ENCODE data around the gene SALL1. TPM values are rescaled to one million over a fixed set of nuclear protein-coding genes. Genes with fewer than 3 reads are reported as not detected.

The SALL1 gene
- total RNA-seq, 1 experiment from 2014 or later = 101 TPM

GRCh38 chr16:51149721-51150164, 1.3 kb downstream of the SALL1 start:
- peaks cover 9% of the 10 kb centered on the region for H3K4me1 ChIP-seq (ENCODE audit: insufficient read depth, low read length)
- no peak overlapping the region for H2BK5ac ChIP-seq (ENCODE audit: insufficient read length, low read length)
- H3K4me2 ChIP-seq (ENCODE audit: insufficient read depth, insufficient read length, low read length) = peak overlapping the region; percentile 93
- Mint-ChIP-seq H3K9me3 (no peaks in the 10 kb centered on the region; a peak in 1 of 5 replicates), H3K36me3 (ENCODE audit: insufficient read depth in 1 of 3, low read depth in 3 of 3) (peaks cover 0 to 41% (median 17%) of the 10 kb centered on the region in 3 experiments; a peak in 5 of 7 replicates), H3K27me3 (ENCODE audit: low read depth) (peaks cover 20% of the 10 kb centered on the region), H3K4me1 (peaks cover 55 to 57% of the 10 kb centered on the region in 2 experiments), H3K4me3 (peak overlapping the region; percentile 91 to 96), H3K27ac (peak overlapping the region; percentile 44 to 87 (median 61); a peak in 4 of 7 replicates)
- H3K9me3 ChIP-seq (ENCODE audit: control insufficient read depth, low read depth, low read length) = no peaks in the 10 kb centered on the region
- peak overlapping the region; percentile 88 for H3K14ac ChIP-seq (ENCODE audit: insufficient read depth, low read length)
- H3K79me2 ChIP-seq (ENCODE audit: insufficient read depth, low read length) = peaks cover 27% of the 10 kb centered on the region; the same call in 1 of the 2 replicates
- no peak overlapping the region for H2BK15ac ChIP-seq (ENCODE audit: low read depth, low read length)
- H3K79me1 ChIP-seq (ENCODE audit: insufficient read depth, low read depth, low read length, poor library complexity, severe bottlenecking) = no peaks in the 10 kb centered on the region
- peaks cover 38% of the 10 kb centered on the region for H3K23me2 ChIP-seq (ENCODE audit: insufficient read length, low read depth, low read length, poor library complexity, severe bottlenecking)
- H2AFZ ChIP-seq (ENCODE audit: low read length) = no peak overlapping the region
- TF ChIP-seq CTCF (conservative IDR thresholded peaks at IDR 0.05) = no peak
- no peak overlapping the region for H4K91ac ChIP-seq (ENCODE audit: insufficient read length, low read depth, low read length)
- no peak overlapping the region for H3T11ph ChIP-seq (ENCODE audit: low read length)
- H3K4ac ChIP-seq (ENCODE audit: low read depth, low read length) = no peak overlapping the region
- H3K27me3 ChIP-seq (ENCODE audit: insufficient read depth, low read length) = peaks cover 6% of the 10 kb centered on the region; the same call in 1 of the 2 replicates
- no peak overlapping the region for H3K23ac ChIP-seq (ENCODE audit: insufficient read length, low read depth, low read length)
- no peak overlapping the region for H2AK5ac ChIP-seq (ENCODE audit: insufficient read length, low read length)
- peak overlapping the region; percentile 85 for H3K9ac ChIP-seq (ENCODE audit: extremely low read depth, insufficient read length, low read length)
- no peak for DNase-seq
- H3K56ac ChIP-seq (ENCODE audit: insufficient read length, low read depth, low read length) = no peak overlapping the region
- no peak overlapping the region for H2BK20ac ChIP-seq (ENCODE audit: low read depth, low read length, poor library complexity, severe bottlenecking)
- no peaks in the 10 kb centered on the region for H4K20me1 ChIP-seq (ENCODE audit: control insufficient read depth, insufficient read depth, insufficient read length)
- H2BK120ac ChIP-seq (ENCODE audit: low read depth, low read length, poor library complexity, severe bottlenecking) = no peak overlapping the region
- H4K5ac ChIP-seq (ENCODE audit: insufficient read length, low read depth, low read length) = no peak overlapping the region
- WGBS (ENCODE audit: extremely low coverage, insufficient read length, low lambda C conversion rate) = no CpG with 5 or more reads among the region's 35 CpGs
- H3K18ac ChIP-seq (ENCODE audit: insufficient read length, low read depth, low read length) = peak overlapping the region; percentile 30
- no peak overlapping the region for H2BK12ac ChIP-seq (ENCODE audit: insufficient read length, low read depth, low read length)
- no peak overlapping the region for H4K8ac ChIP-seq (replicated peaks; ENCODE audit: insufficient read length, low read depth, low read length)
- H3K27ac ChIP-seq (ENCODE audit: insufficient read length, low read depth, low read length) = no peak overlapping the region
